OCI-LY1 (cell line): Measurements from ENCODE around the gene ARHGEF18.
"Not testable (repeated sequence)": the region's sequence is repeated elsewhere in the genome, so short reads cannot be mapped to it uniquely, and the experiment has no call there.

ENCODE experiments used
- EZH2 ChIP-seq: fragments of 200-600 bp; sonication (generic), shearing (Covaris generic); IDR thresholded peaks from 2 replicates; pipeline ENCODE4 v1.8.0; 2017; ENCODE audit warnings: borderline replicate concordance, mixed run types, mild to moderate bottlenecking, antibody characterized with exemption, low read length, moderate library complexity, mixed read lengths
- TF ChIP-seq, protein P1 (sequence below): fragments of 200-600 bp; sonication (generic), shearing (Covaris generic); IDR thresholded peaks from 2 replicates; pipeline ENCODE4 v1.5.1; 2017; ENCODE audit warnings: mild to moderate bottlenecking, antibody characterized with exemption, low read length, moderate library complexity, mixed read lengths

GRCh38 chr19:7308327-7308726 is 40.4 kb upstream of the ARHGEF18 start:
- TF ChIP-seq, protein P1, sequence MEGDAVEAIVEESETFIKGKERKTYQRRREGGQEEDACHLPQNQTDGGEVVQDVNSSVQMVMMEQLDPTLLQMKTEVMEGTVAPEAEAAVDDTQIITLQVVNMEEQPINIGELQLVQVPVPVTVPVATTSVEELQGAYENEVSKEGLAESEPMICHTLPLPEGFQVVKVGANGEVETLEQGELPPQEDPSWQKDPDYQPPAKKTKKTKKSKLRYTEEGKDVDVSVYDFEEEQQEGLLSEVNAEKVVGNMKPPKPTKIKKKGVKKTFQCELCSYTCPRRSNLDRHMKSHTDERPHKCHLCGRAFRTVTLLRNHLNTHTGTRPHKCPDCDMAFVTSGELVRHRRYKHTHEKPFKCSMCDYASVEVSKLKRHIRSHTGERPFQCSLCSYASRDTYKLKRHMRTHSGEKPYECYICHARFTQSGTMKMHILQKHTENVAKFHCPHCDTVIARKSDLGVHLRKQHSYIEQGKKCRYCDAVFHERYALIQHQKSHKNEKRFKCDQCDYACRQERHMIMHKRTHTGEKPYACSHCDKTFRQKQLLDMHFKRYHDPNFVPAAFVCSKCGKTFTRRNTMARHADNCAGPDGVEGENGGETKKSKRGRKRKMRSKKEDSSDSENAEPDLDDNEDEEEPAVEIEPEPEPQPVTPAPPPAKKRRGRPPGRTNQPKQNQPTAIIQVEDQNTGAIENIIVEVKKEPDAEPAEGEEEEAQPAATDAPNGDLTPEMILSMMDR: not testable (repeated sequence)
- TF ChIP-seq EZH2: not testable (repeated sequence)
